Posterior vena cava (tissue), 2 donors: ENCODE results near the gene DPM3. TPM values are rescaled to one million over a fixed set of nuclear protein-coding genes. Genes with fewer than 3 reads are reported as not detected.
A peak's percentile ranks its signal among the peaks of the same experiment; 100 is the strongest.
"Not testable (repeated sequence)": the region's sequence is repeated elsewhere in the genome, so short reads cannot be mapped to it uniquely, and the experiment has no call there.

ENCODE experiments used
- DNase-seq: peaks from one replicate; pipeline ENCODE4 v3.0.0-alpha.2; 2020; ENCODE audit warnings: low spot score
- intact Hi-C, 2 donors: fragments of 100-400 bp; cut with DNase I; formaldehyde crosslinking; loops; one replicate each; pipeline versions ENCODE4 v1.14.1 to v1.14.2; 2022 to 2023
- total RNA-seq, 2 donors: library from RNA; stranded (reverse); fragmentation: NEBNext Ultra II Directional; extraction: Animal tissue kit (Norgen Biotek cat#: 25700); gene quantifications; one replicate each; pipeline ENCODE4 v1.2.1, GENCODE V29; 2021
- donor health status: DM: yes; HTN: yes; CAD: no.
- donor health status: DM: yes; HTN: yes; CAD: no.

The DPM3 gene
- total RNA-seq, 2 donors from 2014 or later: 53.1 to 75.2 TPM

DNA sequence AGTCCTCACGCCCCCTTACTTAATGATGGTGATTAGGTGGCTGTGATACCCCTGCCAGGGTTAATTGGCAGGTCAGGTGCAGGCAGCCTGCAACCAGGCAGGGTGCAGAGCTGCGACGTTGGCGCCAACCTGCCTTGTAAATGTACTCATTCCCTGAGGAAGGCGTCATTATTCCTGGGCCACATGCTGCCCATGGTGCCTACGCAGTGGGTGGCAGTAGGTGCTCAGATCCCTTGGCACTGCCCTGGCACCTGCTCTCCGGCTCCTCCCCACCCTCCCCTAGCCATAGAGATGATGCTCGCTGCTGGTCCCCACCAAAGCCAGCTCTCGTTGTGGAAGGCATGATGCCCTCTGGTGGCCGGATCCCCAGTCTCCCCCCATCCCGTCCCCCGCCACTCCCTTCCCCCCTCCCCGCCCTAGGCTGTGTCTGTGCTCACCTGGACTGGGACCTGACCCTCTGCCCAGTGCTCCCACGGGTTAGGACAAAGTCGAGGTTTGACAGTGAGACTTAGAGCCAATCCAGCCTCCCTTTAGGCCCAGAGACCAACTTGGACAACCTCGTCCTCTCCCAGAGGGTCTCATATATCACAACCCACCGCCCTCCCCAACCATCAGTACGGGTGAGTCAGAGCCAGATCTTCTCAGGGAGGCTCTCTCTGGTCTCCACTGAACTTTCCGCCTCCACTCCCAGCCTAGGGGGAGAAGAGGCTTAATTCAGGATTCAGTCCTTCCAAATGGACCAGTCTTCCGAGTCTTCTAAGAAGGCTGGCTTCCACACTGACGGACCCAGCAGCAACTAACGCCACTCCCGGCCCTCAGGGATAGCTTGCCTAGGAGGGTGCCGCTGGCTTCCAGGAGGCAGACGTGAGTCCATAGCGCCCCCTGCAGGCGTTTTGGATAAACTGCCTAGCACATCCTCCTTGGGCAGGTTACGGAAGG is 27.1 kb upstream of the DPM3 start:
- intact Hi-C loops: loop anchor here (2.0 to 5.0 kb wide), 2 partner anchors 75 kb away; no protein-coding TSS in a partner anchor
- DNase-seq: peak; percentile 96

GRCh38 chr1:155166471-155167165 is 26.3 kb upstream of the DPM3 start:
- DNase-seq: no peak
- intact Hi-C loops: loop anchor here (2.0 to 5.0 kb wide), 2 partner anchors 74 kb away; no protein-coding TSS in a partner anchor

DNA sequence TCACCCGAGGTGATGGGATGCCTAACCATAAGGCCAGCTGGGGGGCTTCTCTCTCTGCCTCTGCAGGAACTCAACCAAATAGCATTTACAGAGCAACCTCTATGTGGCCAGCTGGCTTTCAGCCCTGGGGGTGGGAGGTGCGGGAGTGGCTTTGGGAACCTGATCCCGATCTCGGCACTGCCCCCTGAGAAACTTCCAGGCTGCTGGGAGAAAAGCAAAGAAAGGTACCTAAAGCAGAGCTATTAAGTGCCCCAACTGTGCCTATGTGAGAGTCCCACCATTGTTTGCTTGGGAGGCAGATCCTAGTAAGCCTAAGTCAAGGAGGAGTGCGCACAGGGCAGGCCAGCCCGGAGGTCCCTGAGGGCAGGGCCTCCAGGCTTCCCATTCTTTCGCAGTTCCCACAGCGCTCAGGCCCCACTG is 25.7 kb upstream of the DPM3 start:
- no peak for DNase-seq
- intact Hi-C loops: loop anchor here (2.0 to 5.0 kb wide), 2 partner anchors 73 to 74 kb away; no protein-coding TSS in a partner anchor

- intact Hi-C loops: loop anchor here in 1 of 2 donors (5.0 kb wide), 1 partner anchor 72 kb away; no protein-coding TSS in a partner anchor
- not testable (repeated sequence) for DNase-seq
Observed at GRCh38 chr1:155164625-155165024, 24.3 kb upstream of the DPM3 start.

GRCh38 chr1:155163785-155164184 is 23.5 kb upstream of the DPM3 start:
- not testable (repeated sequence) for DNase-seq

GRCh38 chr1:155162631-155163030 is 22.3 kb upstream of the DPM3 start:
- intact Hi-C loops, DNase-seq: not testable (repeated sequence)

More at GRCh38 chr1:155163785-155164184, 23.5 kb upstream of the DPM3 start:
- intact Hi-C loops: not testable (repeated sequence)

DNA sequence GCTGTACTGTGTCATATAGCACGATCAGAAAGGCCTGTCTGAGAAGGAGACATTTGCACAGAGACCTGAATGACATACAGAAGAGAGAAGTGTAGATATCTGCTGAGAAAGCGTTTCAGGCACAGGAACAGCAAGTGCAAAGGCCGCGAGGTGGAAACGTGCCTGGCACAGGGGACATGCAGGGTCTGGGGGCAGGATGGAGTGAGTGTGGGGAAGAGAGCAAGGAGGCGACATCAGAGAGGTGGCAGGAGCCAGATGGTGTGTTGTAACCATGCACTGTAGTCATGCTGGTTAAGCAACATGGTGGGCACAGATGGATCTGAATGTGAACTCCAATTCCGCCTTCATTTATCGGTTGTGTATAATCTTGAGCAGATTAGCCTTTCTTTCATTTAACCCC is 19.8 kb upstream of the DPM3 start:
- intact Hi-C loops: no loop called here
- no peak for DNase-seq

DNA sequence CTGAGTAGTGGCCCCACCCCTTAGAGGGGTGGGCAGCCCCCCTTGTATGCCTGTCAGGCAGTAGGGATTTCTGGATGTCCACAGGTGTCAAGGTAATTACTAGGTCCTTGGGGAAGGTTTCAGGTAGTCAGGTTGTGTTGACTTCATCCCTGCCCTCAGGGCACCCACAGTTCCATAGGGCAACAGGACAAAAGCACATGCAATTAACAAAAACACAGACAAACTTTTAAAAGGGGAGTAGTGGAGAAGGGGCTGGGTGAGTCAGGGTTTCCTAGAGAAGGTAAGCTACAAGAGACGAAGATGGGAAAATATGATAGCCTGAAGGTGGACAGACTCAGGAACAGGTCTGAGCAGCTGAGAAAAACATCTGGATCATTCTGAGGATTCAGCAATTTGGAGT is 18.7 kb upstream of the DPM3 start:
- no peak for DNase-seq
- intact Hi-C loops: no loop called here

GRCh38 chr1:155155996-155156643 is 15.8 kb upstream of the DPM3 start:
- DNase-seq, intact Hi-C loops: not testable (repeated sequence)

- intact Hi-C loops: no loop called here
Observed at GRCh38 chr1:155145491-155145890, 5.2 kb upstream of the DPM3 start.

DNA sequence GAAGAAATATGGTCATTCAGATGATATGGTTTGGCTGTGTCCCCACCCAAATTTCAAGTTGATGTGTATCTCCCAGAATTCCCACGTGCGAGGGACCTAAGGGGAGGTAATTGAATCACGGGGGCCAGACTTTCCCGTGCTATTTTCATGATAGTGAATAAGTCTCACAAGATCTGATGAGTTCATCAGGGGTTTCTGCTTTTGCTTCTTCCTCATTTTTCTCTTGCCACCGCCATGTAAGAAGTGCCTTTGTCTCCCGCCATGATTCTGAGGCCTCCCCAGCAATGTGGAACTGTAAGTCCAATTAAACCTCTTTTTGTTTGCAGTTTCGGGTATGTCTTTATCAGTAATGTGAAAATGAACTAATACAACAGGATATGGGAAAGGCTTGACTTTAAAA is 1.4 kb upstream of the DPM3 start:
- intact Hi-C loops: no loop called here
- DNase-seq: no peak

More at GRCh38 chr1:155145491-155145890, 5.2 kb upstream of the DPM3 start:
- no peak for DNase-seq

DNA sequence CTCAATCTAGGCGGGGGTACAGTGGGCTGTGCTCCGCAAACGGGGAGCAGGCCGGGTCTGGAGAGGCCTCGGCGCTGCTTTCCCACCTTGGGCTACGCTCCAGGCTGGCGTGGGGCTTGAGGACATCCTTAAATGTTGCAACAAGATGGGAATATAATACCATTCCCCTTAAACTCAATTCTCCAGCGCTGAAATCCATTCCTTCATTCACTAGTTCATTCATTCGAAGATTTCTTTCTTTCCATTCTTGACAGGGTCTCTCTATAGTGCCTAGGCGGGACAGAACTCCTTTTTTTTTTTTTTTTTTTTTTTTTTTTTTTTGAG is 261 bp upstream of the DPM3 start:
- no peak for DNase-seq
- intact Hi-C loops: no loop called here

GRCh38 chr1:155137154-155137949 is 3.0 kb downstream of the DPM3 start:
- DNase-seq: no peak
- intact Hi-C loops: no loop called here

- no peak for DNase-seq
- intact Hi-C loops: no loop called here
Observed at GRCh38 chr1:155136748-155137147, 3.6 kb downstream of the DPM3 start.

- intact Hi-C loops: no loop called here
- peak; percentile 99 for DNase-seq
Observed at GRCh38 chr1:155135415-155136028, 4.8 kb downstream of the DPM3 start, which contains the start of gene SLC50A1. Gene SLC50A1 (plus strand): TSS chr1:155135852. CDS start chr1:155135912, 60 bp downstream.

DNA sequence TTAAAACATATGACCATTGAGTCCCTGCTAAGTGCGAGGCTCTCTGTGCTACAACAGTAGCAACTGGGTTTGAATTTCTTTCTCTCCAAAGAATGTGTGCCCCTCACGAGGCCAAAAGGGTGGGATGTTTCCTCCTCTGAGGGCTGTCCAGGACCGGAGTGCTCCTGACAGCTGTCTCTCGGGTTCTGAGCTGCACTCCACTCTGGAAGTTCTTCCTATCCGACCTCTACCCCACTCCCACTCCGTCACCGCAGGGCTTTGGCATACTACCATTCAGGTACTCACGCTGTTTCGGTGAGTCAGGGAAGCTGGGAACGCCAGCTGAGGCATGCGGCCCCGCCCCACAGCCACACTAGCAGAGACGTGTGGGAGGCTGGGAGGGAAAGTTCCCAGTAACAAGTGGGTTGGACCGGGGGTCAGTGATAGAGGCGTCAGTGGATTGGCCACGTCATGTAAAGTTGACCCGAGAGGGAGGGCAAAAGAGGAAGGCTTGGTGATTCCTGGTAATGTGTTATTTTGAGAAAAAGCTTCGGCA is 5.4 kb downstream of the DPM3 start:
- DNase-seq: peak; percentile 97
- intact Hi-C loops: no loop called here

DNA sequence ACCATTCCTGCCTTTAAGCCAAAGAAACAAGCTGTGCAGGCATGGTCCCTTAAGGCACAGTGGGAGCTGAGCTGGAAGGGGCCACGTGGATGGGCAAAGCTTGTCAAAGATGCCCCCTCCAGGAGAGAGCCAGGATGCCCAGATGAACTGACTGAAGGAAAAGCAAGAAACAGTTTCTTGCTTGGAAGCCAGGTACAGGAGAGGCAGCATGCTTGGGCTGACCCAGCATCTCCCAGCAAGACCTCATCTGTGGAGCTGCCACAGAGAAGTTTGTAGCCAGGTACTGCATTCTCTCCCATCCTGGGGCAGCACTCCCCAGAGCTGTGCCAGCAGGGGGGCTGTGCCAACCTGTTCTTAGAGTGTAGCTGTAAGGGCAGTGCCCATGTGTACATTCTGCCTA is 6.0 kb downstream of the DPM3 start:
- intact Hi-C loops: no loop called here

GRCh38 chr1:155133799-155134281 is 6.5 kb downstream of the DPM3 start:
- intact Hi-C loops: no loop called here
- no peak for DNase-seq

More for the DNA sequence above, 6.0 kb downstream of the DPM3 start:
- DNase-seq: no peak
